ENCODE results near the gene RELT.

DNA sequence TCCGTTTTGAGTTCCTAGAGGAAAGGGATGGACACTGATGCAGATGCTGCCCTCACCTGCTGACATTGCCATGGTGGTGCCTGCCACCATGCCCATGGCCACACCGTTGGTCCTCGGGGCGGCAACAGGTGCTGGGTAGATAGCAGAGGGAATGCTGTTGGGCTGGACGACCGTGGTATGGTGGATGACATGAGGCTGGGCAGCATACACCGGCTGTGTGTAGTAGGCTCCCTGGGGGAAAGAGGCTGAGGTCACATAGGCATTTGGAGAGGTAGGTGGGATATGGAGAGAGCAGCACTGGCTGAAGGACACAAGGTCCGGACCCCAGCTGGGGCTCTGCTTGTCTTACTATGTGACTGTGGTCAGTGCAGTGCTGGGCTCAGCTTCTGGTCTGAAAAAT, 33.2 kb downstream of the RELT start:
- TF ChIP-seq, protein P1, sequence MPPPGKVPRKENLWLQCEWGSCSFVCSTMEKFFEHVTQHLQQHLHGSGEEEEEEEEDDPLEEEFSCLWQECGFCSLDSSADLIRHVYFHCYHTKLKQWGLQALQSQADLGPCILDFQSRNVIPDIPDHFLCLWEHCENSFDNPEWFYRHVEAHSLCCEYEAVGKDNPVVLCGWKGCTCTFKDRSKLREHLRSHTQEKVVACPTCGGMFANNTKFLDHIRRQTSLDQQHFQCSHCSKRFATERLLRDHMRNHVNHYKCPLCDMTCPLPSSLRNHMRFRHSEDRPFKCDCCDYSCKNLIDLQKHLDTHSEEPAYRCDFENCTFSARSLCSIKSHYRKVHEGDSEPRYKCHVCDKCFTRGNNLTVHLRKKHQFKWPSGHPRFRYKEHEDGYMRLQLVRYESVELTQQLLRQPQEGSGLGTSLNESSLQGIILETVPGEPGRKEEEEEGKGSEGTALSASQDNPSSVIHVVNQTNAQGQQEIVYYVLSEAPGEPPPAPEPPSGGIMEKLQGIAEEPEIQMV (tag; conservative IDR thresholded peaks at IDR 0.05; ENCODE audit: low read depth): no peak
- TF ChIP-seq CEBPB (tag; IDR thresholded peaks at IDR 0.05) (no peak), CTCF (IDR thresholded peaks at IDR 0.05 in 2 of 3, conservative IDR thresholded peaks at IDR 0.05 in 1 of 3; ENCODE audit: insufficient read depth in 2 of 3, low read depth in 1 of 3, low read length in 3 of 3) (no peak), CHD7 (IDR thresholded peaks at IDR 0.05; ENCODE audit: low read depth, low read length) (no peak), NFYB (IDR thresholded peaks at IDR 0.05; ENCODE audit: extremely low read depth, insufficient read length) (no peak), POLR2G (IDR thresholded peaks at IDR 0.05; ENCODE audit: low read depth, low read length) (no peak), ZNF436 (CRISPR knock-in tag; IDR thresholded peaks at IDR 0.05) (no peak), JUND (IDR thresholded peaks at IDR 0.05; ENCODE audit: borderline replicate concordance, low read depth, low read length) (no peak), JUND (tag; IDR thresholded peaks at IDR 0.05; ENCODE audit: borderline replicate concordance, low read depth, low read length) (no peak), MXD1 (CRISPR knock-in tag; IDR thresholded peaks at IDR 0.05; ENCODE audit: borderline replicate concordance, poor library complexity, severe bottlenecking) (no peak), POLR2AphosphoS5 (IDR thresholded peaks at IDR 0.05; ENCODE audit: control insufficient read depth, insufficient read depth, low read depth, low read length) (no peak), ZNF785 (CRISPR knock-in tag; IDR thresholded peaks at IDR 0.05) (no peak), GABPA (tag; conservative IDR thresholded peaks at IDR 0.05; ENCODE audit: low read depth) (no peak), BCL6 (CRISPR knock-in tag; IDR thresholded peaks at IDR 0.05) (no peak)
- TF ChIP-seq, protein P2, sequence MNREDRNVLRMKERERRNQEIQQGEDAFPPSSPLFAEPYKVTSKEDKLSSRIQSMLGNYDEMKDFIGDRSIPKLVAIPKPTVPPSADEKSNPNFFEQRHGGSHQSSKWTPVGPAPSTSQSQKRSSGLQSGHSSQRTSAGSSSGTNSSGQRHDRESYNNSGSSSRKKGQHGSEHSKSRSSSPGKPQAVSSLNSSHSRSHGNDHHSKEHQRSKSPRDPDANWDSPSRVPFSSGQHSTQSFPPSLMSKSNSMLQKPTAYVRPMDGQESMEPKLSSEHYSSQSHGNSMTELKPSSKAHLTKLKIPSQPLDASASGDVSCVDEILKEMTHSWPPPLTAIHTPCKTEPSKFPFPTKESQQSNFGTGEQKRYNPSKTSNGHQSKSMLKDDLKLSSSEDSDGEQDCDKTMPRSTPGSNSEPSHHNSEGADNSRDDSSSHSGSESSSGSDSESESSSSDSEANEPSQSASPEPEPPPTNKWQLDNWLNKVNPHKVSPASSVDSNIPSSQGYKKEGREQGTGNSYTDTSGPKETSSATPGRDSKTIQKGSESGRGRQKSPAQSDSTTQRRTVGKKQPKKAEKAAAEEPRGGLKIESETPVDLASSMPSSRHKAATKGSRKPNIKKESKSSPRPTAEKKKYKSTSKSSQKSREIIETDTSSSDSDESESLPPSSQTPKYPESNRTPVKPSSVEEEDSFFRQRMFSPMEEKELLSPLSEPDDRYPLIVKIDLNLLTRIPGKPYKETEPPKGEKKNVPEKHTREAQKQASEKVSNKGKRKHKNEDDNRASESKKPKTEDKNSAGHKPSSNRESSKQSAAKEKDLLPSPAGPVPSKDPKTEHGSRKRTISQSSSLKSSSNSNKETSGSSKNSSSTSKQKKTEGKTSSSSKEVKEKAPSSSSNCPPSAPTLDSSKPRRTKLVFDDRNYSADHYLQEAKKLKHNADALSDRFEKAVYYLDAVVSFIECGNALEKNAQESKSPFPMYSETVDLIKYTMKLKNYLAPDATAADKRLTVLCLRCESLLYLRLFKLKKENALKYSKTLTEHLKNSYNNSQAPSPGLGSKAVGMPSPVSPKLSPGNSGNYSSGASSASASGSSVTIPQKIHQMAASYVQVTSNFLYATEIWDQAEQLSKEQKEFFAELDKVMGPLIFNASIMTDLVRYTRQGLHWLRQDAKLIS (CRISPR knock-in tag; IDR thresholded peaks at IDR 0.05): no peak

Data from K562 (cell line).